Measurements from ENCODE around the gene TMSB10.
A peak's percentile ranks its signal among the peaks of the same experiment; 100 is the strongest.
"Not testable (repeated sequence)": the region's sequence is repeated elsewhere in the genome, so short reads cannot be mapped to it uniquely, and the experiment has no call there.

TMSB10 gene

DNA sequence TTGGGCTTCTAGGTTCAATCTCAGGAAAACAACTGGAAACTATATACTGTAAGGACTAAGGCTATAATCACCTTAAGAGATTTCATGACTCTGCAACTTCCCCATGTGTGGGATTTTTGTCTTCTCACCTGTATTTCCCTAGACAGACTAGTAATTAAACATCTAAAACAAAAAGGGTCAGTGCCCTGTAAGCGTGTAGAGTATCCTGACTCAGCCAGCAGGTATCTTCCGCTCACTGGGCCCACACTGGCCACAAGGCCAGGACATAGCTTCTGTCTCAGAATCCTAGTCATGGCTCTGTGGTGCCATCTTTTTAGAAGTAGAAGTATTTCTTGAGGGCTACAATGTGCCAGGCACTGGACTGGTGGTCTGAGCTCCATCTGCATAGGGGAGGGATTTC is 36.7 kb downstream of the TMSB10 start:
- no peaks in the 10 kb centered on the region for H3K36me3 ChIP-seq (ENCODE audit: control insufficient read depth, insufficient read depth, low read length, severe bottlenecking)
- H3K27me3 ChIP-seq (replicated peaks; ENCODE audit: control insufficient read depth, insufficient read depth, low read length) = no peaks in the 10 kb centered on the region
- no peaks in the 10 kb centered on the region for H3K9me3 ChIP-seq (ENCODE audit: control insufficient read depth, low read length)
- H3K9ac ChIP-seq (ENCODE audit: low read length) = no peak overlapping the region
- no peak for DNase-seq (ENCODE audit: low read depth)
- no peak overlapping the region for H3K4me3 ChIP-seq (ENCODE audit: low read length)
- no peaks in the 10 kb centered on the region for H3K4me1 ChIP-seq (ENCODE audit: control insufficient read depth, insufficient read depth, low read length)

DNA sequence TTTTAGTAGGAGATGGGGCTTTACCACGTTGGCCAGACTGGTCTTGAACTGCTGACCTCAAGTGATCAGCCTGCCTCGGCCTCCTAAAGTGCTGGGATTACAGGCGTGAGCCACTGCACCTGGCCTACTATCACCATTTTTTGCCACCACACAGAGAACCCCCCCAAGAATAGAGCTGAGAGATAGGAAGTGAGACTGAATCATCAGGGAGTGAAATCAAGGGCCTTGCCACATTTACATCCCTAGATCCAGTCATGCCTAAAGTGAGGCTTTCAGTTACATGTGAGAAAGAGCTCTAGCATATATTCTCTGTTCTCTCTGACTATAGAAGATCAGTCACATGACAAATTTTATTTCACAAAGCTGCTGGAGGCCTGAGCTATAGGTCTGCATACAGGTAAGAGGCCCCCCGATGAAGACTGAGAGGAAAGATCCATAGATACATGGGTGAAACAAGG is 37.5 kb downstream of the TMSB10 start:
- DNase-seq (ENCODE audit: low read depth) = no peak
- Histone ChIP-seq H3K4me3 (ENCODE audit: low read length) (no peak overlapping the region), H3K9ac (ENCODE audit: low read length) (no peak overlapping the region), H3K27me3 (replicated peaks; ENCODE audit: control insufficient read depth, insufficient read depth, low read length) (no peaks in the 10 kb centered on the region), H3K4me1 (ENCODE audit: control insufficient read depth, insufficient read depth, low read length) (no peaks in the 10 kb centered on the region), H3K36me3 (ENCODE audit: control insufficient read depth, insufficient read depth, low read length, severe bottlenecking) (no peaks in the 10 kb centered on the region), H3K9me3 (ENCODE audit: control insufficient read depth, low read length) (no peaks in the 10 kb centered on the region)

DNA sequence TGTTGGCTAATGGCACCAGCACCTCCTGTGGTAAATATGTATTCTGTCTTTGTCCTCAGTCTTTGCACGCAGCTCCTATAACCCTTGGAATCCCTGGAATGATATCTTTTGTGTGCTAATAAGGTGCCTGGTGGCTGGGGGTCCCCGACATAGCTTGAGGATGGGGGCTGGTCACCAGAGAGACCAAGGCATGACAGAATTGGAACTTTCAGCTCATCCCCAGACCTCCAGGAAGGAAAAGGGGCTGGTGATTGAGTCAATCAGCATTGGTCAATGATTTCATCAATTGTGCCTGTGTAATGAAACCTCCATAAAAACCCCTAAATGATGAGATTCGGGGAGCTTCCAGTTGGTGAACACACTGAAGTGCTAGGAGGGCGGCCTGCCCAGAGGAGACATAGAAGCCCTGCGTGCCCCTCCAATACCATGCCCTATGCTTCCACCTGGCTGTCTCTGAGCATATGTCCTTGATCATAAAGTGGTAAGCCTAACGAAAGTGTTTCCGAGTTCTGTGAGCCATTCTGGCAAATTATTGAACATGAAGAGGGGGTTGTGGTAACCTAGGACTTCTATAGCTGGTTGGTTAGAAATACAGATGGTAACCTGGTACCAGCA is 38.9 kb downstream of the TMSB10 start:
- H3K36me3 ChIP-seq (ENCODE audit: control insufficient read depth, insufficient read depth, low read length, severe bottlenecking) = no peaks in the 10 kb centered on the region
- no peaks in the 10 kb centered on the region for H3K27me3 ChIP-seq (replicated peaks; ENCODE audit: control insufficient read depth, insufficient read depth, low read length)
- no peaks in the 10 kb centered on the region for H3K9me3 ChIP-seq (ENCODE audit: control insufficient read depth, low read length)
- no peak overlapping the region for H3K4me3 ChIP-seq (ENCODE audit: low read length)
- H3K9ac ChIP-seq (ENCODE audit: low read length) = no peak overlapping the region
- H3K4me1 ChIP-seq (ENCODE audit: control insufficient read depth, insufficient read depth, low read length) = no peaks in the 10 kb centered on the region
- DNase-seq (ENCODE audit: low read depth) = no peak

DNA sequence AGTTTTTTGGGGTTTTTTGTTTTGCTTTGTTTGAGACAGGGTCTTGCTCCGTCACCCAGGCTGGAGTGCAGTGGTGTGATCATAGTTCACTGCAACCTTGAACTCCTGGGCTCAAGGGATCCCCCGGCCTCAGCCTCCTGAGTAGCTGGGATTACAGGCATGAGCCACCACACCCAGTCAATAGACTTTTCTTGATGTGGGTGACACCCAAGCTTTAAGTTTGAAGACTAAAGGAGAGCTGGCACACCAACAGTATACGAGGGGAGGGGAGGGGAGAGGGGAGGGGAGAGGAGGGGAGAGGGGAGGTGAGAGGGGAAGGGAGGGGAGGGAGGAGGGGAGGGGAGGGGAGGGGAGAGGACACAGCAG is 40.4 kb downstream of the TMSB10 start:
- not testable (repeated sequence) for H3K9me3 ChIP-seq (ENCODE audit: control insufficient read depth, low read length)

DNA sequence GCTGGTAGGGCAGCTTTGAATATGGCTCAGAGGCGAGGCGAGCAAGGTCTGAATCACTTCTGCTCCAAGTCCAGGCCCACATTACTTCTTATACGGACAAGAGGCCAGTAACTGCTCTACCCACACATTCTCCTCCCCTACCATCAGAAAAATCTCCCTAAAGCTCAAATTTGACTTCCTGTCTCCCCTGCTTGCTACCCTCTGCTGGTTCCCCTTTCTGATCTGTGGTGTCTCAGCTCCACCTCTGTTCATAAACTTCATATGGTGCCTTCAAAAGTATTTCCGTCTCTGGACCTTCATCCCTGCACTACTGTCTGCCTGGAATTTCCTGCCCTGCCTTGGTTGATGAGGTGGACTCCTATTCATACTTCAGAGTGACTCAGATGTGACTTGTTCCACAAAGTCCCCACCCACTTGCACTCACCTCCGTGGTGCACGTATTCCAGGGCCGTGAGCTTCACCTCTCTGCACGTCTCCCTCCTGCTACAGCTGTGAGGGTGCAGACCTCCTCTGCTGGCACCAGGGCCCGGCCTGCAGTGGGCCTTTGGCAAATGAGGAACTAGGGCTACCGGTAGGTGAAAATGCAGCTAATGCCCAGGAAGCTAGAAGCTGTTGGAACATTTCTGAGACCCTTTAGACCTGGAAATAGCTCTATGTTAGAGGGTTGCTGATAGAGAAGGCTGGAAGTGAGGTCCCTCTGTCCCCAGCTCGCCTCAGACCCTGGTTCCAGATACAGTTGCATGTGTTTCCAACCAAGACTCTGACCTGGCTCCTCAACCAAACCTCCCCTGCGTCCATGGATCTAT is 41.0 kb downstream of the TMSB10 start:
- Histone ChIP-seq H3K27me3 (replicated peaks; ENCODE audit: control insufficient read depth, insufficient read depth, low read length) (no peaks in the 10 kb centered on the region), H3K4me1 (ENCODE audit: control insufficient read depth, insufficient read depth, low read length) (no peaks in the 10 kb centered on the region), H3K4me3 (ENCODE audit: low read length) (no peak overlapping the region), H3K9me3 (ENCODE audit: control insufficient read depth, low read length) (no peaks in the 10 kb centered on the region), H3K9ac (ENCODE audit: low read length) (no peak overlapping the region), H3K36me3 (ENCODE audit: control insufficient read depth, insufficient read depth, low read length, severe bottlenecking) (no peaks in the 10 kb centered on the region)
- DNase-seq (ENCODE audit: low read depth) = peak; percentile 49

More for the DNA sequence above, 40.4 kb downstream of the TMSB10 start:
- not testable (repeated sequence) for H3K27me3 ChIP-seq (replicated peaks; ENCODE audit: control insufficient read depth, insufficient read depth, low read length); H3K36me3 ChIP-seq (ENCODE audit: control insufficient read depth, insufficient read depth, low read length, severe bottlenecking); DNase-seq (ENCODE audit: low read depth); H3K4me1 ChIP-seq (ENCODE audit: control insufficient read depth, insufficient read depth, low read length); H3K9ac ChIP-seq (ENCODE audit: low read length); H3K4me3 ChIP-seq (ENCODE audit: low read length)

DNA sequence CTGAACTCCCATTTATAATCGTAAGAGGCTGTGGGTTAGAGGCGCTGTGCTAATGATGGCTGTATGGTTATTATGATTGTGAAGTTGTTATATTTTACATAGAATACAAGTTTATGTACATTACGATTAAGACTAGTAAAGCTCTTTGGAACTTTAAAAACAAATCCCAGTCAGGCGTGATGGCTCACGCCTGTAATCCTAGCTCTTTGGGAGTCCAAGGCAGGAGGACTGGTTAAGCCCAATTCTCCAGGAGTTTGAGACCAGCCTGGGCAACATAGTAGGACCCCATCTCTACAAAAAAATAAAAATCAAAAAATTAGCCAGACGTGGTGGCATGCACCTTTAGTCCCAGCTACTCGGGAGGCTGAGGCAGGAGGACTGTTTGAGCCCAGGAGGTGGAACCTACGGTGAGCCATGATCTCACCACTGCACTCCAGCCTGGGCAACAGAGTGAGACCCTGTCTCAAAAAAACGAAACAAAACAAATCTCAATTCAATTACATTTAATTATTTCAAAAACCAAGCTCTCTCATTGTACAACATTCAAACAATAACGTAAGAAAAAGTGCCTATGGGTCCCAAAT is 41.6 kb downstream of the TMSB10 start:
- no peaks in the 10 kb centered on the region for H3K4me1 ChIP-seq (ENCODE audit: control insufficient read depth, insufficient read depth, low read length)
- no peaks in the 10 kb centered on the region for H3K36me3 ChIP-seq (ENCODE audit: control insufficient read depth, insufficient read depth, low read length, severe bottlenecking)
- no peak for DNase-seq (ENCODE audit: low read depth)
- no peaks in the 10 kb centered on the region for H3K27me3 ChIP-seq (replicated peaks; ENCODE audit: control insufficient read depth, insufficient read depth, low read length)
- H3K9me3 ChIP-seq (ENCODE audit: control insufficient read depth, low read length) = no peaks in the 10 kb centered on the region
- no peak overlapping the region for H3K4me3 ChIP-seq (ENCODE audit: low read length)
- H3K9ac ChIP-seq (ENCODE audit: low read length) = no peak overlapping the region

DNA sequence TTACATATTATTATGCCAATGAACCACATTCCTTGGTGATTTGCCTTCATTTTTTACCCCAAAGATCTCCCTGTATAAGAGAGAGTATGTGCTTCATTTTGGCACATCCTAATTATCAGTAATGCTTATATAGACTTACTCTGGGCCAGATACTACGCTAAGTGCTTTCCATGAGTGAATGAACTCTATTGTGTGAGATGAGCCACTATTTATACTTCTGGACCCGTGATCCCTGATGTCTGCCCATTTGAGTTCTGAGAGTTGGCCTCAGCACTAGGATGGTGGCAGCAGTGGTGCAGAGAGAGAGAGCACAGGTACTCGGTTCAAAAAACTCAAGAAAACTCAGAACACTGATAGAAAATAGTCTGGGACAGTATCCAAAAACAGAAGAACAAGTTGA is 48.1 kb downstream of the TMSB10 start:
- H3K4me3 ChIP-seq (ENCODE audit: low read length) = no peak overlapping the region
- no peaks in the 10 kb centered on the region for H3K36me3 ChIP-seq (ENCODE audit: control insufficient read depth, insufficient read depth, low read length, severe bottlenecking)
- H3K4me1 ChIP-seq (ENCODE audit: control insufficient read depth, insufficient read depth, low read length) = peaks cover 10% of the 10 kb centered on the region
- no peaks in the 10 kb centered on the region for H3K9me3 ChIP-seq (ENCODE audit: control insufficient read depth, low read length)
- no peak overlapping the region for H3K9ac ChIP-seq (ENCODE audit: low read length)
- DNase-seq (ENCODE audit: low read depth) = no peak
- no peaks in the 10 kb centered on the region for H3K27me3 ChIP-seq (replicated peaks; ENCODE audit: control insufficient read depth, insufficient read depth, low read length)

DNA sequence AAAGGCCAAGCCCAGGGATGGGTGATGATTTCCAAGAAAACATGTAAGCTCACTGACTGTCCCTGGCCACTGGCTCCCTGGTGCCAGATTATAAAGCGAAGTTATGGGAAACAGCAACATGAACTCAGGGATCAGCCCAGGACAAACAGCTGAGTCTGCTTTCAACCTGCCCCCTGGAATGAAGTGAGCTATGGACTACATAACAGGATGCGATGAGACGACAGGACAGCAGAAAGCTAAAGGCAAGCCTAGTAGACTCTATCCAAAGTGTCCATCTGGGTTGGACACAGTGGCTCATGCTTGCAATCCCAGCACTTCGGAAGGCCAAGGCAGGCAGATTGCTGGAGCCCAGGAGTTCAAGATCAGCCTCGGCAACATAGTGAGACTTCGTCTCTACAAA is 48.9 kb downstream of the TMSB10 start:
- no peak for DNase-seq (ENCODE audit: low read depth)

More for the DNA sequence above, 48.9 kb downstream of the TMSB10 start:
- Histone ChIP-seq H3K4me3 (ENCODE audit: low read length) (no peak overlapping the region), H3K36me3 (ENCODE audit: control insufficient read depth, insufficient read depth, low read length, severe bottlenecking) (no peaks in the 10 kb centered on the region), H3K9me3 (ENCODE audit: control insufficient read depth, low read length) (no peaks in the 10 kb centered on the region), H3K9ac (ENCODE audit: low read length) (no peak overlapping the region), H3K4me1 (ENCODE audit: control insufficient read depth, insufficient read depth, low read length) (peaks cover 18% of the 10 kb centered on the region), H3K27me3 (replicated peaks; ENCODE audit: control insufficient read depth, insufficient read depth, low read length) (no peaks in the 10 kb centered on the region)

All from adipocyte (in vitro differentiated cells).